ENCODE results near the gene TCAP. TPM values are rescaled to one million over a fixed set of nuclear protein-coding genes. Genes with fewer than 3 reads are reported as not detected.

TCAP gene, protein sequence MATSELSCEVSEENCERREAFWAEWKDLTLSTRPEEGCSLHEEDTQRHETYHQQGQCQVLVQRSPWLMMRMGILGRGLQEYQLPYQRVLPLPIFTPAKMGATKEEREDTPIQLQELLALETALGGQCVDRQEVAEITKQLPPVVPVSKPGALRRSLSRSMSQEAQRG
- total RNA-seq (2022; extraction: Qiagen RNA extraction; ENCODE audit: low read depth): 0.72 to 1.5 TPM (median 1.1 TPM) in 5 replicates

DNA sequence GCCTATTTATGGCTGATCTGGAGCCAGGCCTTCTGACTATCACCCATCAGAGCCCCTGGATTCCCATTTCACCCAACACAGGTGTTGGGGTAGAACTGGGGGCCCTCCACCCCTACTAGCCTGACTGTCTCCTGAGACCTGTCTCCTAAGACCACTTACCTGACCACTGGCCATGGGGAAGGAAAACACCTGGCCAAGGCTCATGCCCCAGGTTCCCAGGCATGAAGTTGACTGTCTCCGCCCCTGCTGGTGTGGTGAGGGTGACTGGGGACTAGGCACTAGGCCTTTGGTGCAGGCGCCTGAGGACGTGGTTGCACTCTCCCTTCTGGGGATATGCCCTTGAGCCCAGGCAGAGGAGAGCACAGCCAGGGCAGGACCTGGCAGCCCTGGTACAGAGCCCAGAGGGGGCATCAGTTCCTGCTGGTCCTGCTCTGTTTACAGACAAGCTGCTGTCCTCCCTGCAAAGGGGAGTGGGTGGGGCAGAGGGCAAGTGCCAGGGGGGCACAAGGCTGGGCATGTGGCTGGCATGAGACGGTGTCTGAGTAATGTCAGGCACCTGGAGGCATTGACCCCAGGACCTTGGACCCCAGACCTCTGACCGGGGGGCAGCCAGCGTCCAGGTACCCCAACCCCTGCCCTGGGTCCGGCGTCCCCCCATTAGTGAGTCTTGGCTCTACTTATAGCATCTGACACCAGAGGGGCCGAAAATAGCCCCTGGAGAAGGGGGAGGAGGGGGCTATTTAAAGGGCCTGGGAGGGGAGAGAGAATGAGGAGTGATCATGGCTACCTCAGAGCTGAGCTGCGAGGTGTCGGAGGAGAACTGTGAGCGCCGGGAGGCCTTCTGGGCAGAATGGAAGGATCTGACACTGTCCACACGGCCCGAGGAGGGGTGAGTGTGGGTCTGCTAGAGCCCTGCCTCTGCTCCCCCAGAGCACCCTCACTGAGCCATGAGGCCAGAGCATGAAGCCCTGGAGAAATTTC, at the start of gene TCAP:
Gene TCAP, plus strand, starts transcription at position 769 of the 981 bp plus-strand sequence. Its CDS starts 11 bp downstream, at position 780.

DNA sequence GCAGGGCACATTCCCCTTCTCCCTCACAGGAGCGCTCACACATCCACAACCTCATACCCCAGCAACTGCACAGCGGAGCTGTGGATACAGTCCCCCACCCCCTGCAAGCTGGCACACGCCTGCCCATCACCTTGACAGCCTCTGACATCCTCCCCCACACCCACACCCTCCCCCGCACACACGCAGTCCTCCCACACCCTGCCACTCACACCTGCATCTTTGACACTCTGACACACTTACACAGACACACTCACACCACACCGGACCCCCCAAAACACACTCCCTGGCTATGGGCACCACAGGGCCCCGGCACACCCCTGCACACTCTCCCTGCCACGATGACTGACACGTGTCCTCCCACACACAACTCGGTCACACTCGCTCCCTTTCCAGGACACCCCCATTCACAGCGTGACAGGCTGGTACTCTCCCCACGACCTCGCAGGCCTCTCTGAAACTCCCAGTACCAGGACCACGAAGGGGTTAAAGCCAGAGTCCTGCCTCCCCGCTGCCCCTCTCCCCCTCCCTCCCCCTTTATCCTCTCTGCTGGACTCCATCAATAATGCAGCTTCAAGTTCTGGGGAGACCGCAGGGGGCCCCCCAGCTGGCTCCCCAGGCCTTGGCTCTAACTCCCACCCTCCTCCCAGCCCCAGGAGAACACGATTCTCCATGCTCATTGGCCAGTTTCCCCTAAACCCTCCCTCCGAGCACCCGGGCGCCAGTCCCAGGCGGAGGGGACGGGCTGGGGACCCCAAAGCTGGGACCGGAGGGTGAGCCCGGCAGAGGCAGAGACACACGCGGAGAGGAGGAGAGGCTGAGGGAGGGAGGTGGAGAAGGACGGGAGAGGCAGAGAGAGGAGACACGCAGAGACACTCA, 38.7 kb upstream of the TCAP start, which contains the start of gene PPP1R1B:
Gene PPP1R1B, plus strand, starts transcription at position 782 of the 876 bp plus-strand sequence. CDS start 441 bp downstream, outside the sequence.

DNA sequence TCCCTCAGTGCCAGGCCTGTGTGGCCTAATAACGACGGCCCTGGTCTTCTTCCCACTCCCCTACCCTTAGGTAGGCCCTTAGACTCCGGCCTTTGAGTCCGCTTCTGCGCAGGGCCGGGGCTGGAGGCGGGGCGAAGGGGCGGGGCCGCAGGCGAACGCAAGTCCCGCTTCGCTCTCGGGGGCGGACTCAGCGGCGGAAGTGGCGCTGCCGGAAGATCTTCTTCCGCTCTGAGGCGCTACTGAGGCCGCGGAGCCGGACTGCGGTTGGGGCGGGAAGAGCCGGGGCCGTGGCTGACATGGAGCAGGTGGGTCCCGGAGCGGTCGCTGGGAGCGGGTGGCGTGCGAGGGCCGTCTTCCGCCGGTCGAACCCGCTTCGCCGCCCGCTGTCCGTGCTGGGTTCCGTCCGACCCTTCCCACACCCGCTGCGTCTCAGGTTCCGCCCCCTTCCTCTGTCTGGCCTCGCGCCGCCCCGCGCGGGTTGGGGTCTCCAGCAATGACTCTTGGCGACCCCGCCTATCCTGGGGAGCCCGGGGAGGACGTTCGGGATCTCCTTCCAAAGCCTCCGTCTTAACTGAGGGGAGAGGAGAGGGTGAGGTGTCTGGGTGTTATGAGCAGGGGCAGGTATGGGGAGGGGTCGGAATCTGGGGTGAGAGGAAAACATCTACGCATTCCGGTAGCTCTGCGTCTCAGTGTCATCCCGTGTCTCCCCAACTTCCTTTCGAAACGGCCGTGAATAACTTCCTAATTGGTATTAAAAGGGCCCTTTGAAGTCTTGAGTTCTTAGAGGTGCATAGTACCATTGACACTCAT, 28.0 kb upstream of the TCAP start, which contains the start of gene STARD3:
Gene STARD3, plus strand, starts transcription at position 218 of the 810 bp plus-strand sequence. CDS start 16,388 bp downstream, outside the sequence.

DNA sequence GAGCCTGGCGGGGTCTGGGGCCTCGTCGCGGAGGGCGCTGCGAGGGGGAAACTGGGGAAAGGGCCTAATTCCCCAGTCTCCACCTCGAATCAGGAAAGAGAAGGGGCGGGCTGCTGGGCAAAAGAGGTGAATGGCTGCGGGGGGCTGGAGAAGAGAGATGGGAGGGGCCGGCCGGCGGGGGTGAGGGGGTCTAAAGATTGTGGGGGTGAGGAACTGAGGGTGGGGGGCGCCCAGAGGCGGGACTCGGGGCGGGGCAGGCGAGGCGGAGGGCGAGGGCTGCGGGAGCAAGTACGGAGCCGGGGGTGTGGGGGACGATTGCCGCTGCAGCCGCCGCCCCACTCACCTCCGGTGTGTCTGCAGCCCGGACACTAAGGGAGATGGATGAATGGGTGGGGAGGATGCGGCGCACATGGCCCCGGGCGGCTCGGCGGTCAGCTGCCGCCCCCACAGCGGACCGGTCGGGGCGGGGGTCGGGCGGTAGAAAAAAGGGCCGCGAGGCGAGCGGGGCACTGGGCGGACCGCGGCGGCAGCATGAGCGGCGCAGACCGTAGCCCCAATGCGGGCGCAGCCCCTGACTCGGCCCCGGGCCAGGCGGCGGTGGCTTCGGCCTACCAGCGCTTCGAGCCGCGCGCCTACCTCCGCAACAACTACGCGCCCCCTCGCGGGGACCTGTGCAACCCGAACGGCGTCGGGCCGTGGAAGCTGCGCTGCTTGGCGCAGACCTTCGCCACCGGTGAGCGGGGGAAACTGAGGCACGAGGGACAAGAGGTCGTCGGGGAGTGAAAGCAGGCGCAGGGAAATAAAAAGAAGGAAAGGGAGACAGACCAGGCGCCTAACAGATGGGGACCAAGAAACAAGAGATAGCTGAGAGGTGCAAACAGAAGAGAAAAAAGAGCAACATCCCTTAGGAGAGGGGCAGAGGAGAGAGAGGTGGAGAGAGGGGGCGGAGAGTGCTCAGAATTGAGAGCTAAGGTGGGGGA, 3.1 kb downstream of the TCAP start, which contains the start of gene PNMT:
Gene PNMT, plus strand, starts transcription at position 509 of the 980 bp plus-strand sequence. Its CDS starts 23 bp downstream, at position 532.

DNA sequence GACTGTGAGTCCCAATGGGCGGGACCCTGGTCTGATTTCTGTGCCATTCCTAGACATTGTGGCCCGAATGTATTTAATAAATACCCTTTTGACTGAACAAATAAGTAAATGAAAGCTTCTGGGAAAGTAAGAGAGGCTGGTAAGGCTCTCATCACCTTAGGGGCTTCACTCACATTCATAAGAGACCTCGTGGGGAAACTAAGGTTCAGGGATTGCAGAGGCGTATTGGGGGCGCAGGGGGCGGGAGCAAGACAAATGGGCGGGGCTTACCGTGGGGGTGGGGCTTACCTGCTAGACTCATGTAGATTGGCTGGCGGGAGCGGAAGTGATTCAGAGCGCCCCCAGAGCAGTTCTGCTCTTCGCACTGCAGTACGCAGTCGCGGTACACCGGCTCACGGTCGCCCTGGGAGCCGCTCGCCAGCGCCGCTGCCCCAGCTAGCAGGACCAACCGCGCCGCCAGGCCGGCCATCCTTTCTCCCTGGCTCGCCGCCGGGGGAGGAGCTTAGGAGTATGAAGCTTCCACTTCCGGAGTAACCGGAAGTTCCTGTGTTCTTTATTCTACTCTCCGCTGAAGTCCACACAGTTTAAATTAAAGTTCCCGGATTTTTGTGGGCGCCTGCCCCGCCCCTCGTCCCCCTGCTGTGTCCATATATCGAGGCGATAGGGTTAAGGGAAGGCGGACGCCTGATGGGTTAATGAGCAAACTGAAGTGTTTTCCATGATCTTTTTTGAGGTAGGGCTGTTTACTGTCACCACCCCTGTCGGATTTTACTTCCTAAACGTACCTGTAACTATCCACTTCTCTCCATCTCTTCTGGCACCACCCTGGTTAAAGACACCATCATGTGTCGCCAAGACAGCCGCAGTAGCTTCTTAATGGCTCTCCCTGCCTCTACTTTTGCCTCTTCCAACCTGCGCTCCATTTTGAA, 22.7 kb downstream of the TCAP start, which contains the start of gene PGAP3:
Gene PGAP3, minus strand, starts transcription at position 512 of the 929 bp plus-strand sequence. Its CDS starts 43 bp downstream, at position 469.

DNA sequence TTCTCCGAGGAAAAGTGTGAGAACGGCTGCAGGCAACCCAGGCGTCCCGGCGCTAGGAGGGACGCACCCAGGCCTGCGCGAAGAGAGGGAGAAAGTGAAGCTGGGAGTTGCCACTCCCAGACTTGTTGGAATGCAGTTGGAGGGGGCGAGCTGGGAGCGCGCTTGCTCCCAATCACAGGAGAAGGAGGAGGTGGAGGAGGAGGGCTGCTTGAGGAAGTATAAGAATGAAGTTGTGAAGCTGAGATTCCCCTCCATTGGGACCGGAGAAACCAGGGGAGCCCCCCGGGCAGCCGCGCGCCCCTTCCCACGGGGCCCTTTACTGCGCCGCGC, 34.6 kb downstream of the TCAP start, which contains the start of gene ERBB2:
Gene ERBB2, plus strand, starts transcription at position 247 of the 330 bp plus-strand sequence. CDS start 175 bp downstream, outside the sequence.

Other genes with a start within 250 kb of the TCAP start
- 24.9 to 35.6 TPM (median 30.5 TPM) in 5 replicates for gene MED1, start 214.1 kb upstream of the TCAP start, total RNA-seq (2022; extraction: Qiagen RNA extraction; ENCODE audit: low read depth)
- 28.2 to 40.5 TPM (median 36.3 TPM) in 5 replicates for gene CDK12, start 203.9 kb upstream of the TCAP start, total RNA-seq (2022; extraction: Qiagen RNA extraction; ENCODE audit: low read depth)
- gene NEUROD2, start 57.4 kb upstream of the TCAP start, total RNA-seq (2022; extraction: Qiagen RNA extraction; ENCODE audit: low read depth): not detected in 5 replicates
- gene PPP1R1B, start 38.4 kb upstream of the TCAP start, total RNA-seq (2022; extraction: Qiagen RNA extraction; ENCODE audit: low read depth): 0.14 TPM in 1 of 5 replicates, not detected in the others
- gene STARD3, start 28.2 kb upstream of the TCAP start, total RNA-seq (2022; extraction: Qiagen RNA extraction; ENCODE audit: low read depth): 52.3 to 59.0 TPM (median 54.0 TPM) in 5 replicates
- gene PNMT, start 3.1 kb downstream of the TCAP start, total RNA-seq (2022; extraction: Qiagen RNA extraction; ENCODE audit: low read depth): 0.20 to 0.23 TPM in 2 of 5 replicates, not detected in the others
- gene PGAP3, start 22.7 kb downstream of the TCAP start, total RNA-seq (2022; extraction: Qiagen RNA extraction; ENCODE audit: low read depth): 6.6 to 8.9 TPM (median 8.5 TPM) in 5 replicates
- gene ERBB2, start 34.7 kb downstream of the TCAP start, total RNA-seq (2022; extraction: Qiagen RNA extraction; ENCODE audit: low read depth): 25.6 to 35.1 TPM (median 32.4 TPM) in 5 replicates
- 85.3 to 102 TPM (median 94.6 TPM) in 5 replicates for gene MIEN1, start 65.2 kb downstream of the TCAP start, total RNA-seq (2022; extraction: Qiagen RNA extraction; ENCODE audit: low read depth)
- 2.8 to 5.0 TPM (median 4.2 TPM) in 5 replicates for gene GRB7, start 72.6 kb downstream of the TCAP start, total RNA-seq (2022; extraction: Qiagen RNA extraction; ENCODE audit: low read depth)
- not detected in 5 replicates for gene IKZF3, start 199.0 kb downstream of the TCAP start, total RNA-seq (2022; extraction: Qiagen RNA extraction; ENCODE audit: low read depth)
- gene ZPBP2, start 202.9 kb downstream of the TCAP start, total RNA-seq (2022; extraction: Qiagen RNA extraction; ENCODE audit: low read depth): not detected in 5 replicates

Measured in A549 treated with GW870086 at 1 μM for 4 hours (cell line).